ENCODE results near the gene B9D1. TPM values are rescaled to one million over a fixed set of nuclear protein-coding genes. Genes with fewer than 3 reads are reported as not detected.

Gene B9D1
- total RNA-seq, 1 experiment from 2014 or later: 46.3 TPM

GRCh38 chr17:19388791-19389785 lies 26.6 kb upstream of the B9D1 start:
- DNase-seq (ENCODE audit: low spot score): no peak

- DNase-seq (ENCODE audit: low spot score): peak; percentile 73
Measured at GRCh38 chr17:19387921-19388521, 25.5 kb upstream of the B9D1 start.

- DNase-seq (ENCODE audit: low spot score): peak; percentile 88
Measured at GRCh38 chr17:19386974-19387920, 24.7 kb upstream of the B9D1 start, which contains the start of gene MFAP4. Gene MFAP4 (minus strand): TSS chr17:19387190. CDS start chr17:19387155, 35 bp downstream.

DNA sequence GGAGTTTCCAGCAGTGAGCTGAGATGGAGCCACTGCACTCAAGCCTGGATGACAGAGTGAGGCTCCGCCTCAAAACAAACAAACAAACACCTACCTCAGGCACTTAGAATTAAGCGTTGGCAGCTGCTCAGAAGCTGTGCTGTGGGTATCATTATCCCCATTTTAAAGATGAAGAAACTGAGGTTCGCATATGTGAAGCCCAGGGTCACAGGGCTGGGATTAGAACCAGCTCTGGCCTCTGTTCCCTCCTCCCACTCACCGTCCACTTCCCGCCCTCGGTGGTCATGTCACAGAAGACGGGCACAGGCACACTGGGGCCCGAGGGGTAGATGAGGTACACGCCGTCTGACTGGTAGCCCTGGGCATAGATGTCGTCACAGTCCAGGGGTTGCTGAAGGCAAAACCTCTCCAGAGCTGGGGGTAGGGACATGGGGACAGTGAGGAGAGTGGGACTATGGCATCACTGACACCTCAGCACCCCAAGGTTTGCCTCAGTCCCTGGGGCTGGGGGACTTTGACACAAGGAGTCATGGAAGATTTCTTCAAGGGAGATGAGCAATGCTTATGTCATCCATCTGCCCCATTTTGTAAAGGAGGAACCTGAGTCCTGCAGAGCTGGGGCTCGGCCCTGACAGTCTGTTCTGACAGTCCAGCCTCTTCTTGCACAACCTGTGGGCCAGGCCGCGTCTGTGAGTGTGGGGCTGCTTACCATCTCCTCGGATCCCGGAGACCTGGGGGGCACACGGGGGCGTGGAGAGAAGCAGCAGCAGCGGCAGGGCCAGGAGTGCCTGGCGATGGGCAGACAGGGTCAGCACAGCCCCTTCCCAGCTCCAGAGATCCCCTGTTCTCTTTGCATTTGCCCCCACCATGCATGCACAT lies 23.8 kb upstream of the B9D1 start:
- peak; percentile 44 for DNase-seq (ENCODE audit: low spot score)

DNA sequence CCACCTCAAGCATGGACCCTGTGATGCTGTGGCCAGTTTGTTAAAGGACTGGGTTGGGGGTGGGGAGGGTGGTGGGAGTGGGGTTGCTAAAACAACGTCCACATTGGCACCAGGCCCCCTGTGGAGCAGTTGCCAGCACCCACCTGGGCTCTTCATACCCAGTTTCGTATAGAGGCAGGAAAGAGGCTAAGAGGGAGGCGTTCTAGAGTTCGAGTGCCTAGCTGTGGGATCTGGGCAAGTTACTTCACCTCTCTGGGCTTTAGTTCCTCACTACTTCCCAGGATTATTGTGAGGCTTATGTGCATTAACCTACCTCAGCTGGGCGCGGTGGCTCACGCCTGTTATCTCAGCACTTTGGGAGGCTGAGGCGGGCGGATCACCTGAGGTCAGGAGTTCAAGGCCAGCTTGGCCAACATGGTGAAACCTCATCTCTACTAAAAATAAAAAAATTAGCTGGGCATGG lies 23.0 kb upstream of the B9D1 start:
- no peak for DNase-seq (ENCODE audit: low spot score)

- peak; percentile 92 for DNase-seq (ENCODE audit: low spot score)
Measured at GRCh38 chr17:19384723-19385391, 22.3 kb upstream of the B9D1 start.

- DNase-seq (ENCODE audit: low spot score): no peak
Measured at GRCh38 chr17:19383681-19384470, 21.4 kb upstream of the B9D1 start.

- DNase-seq (ENCODE audit: low spot score): no peak
Measured at GRCh38 chr17:19382531-19383444, 20.3 kb upstream of the B9D1 start.

- DNase-seq (ENCODE audit: low spot score): no peak
Measured at GRCh38 chr17:19381741-19382444, 19.4 kb upstream of the B9D1 start.

- no peak for DNase-seq (ENCODE audit: low spot score)
Measured at GRCh38 chr17:19381361-19381740, 18.8 kb upstream of the B9D1 start.

GRCh38 chr17:19380481-19381301 lies 18.2 kb upstream of the B9D1 start:
- no peak for DNase-seq (ENCODE audit: low spot score)

- no peak for DNase-seq (ENCODE audit: low spot score)
Measured at GRCh38 chr17:19379361-19380065, 17.0 kb upstream of the B9D1 start.

DNA sequence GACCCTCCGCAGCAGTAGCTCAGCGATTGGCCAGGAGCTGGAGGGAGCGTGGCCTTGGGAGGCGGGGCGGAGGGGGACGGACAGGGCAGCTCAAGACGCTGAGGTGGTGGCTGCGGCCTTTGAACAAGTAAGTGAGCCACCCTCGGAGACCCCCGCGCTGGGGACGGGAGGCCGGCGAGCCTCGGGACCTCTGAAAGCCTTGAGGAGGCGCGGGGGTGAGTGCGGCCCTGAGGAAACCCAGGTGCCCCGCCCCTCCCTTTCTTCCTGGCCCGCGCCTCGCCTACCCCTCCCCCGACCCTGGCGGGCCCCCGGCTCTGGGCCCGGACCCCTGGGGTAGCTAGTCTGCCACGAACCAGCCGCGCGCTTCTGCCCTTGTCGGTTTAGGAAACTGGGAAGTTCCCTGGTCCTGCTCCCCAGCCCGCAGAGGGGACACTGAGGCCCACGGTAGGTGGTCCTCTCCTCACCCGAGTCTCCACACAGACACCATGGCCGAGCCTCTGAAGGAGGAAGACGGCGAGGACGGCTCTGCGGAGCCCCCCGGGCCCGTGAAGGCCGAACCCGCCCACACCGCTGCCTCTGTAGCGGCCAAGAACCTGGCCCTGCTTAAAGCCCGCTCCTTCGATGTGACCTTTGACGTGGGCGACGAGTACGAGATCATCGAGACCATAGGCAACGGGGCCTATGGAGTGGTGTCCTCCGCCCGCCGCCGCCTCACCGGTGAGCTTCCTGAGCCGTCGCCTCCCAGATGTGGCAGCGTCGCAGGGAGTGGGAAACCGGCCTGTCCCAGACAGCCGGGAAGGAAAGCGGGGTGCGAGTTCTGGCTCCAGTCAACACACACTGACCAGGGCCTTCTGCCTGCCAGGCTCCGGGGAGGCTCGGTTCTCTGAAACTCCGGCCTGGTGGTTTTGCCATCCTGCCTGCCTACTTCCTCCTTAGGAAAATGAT lies 16.2 kb upstream of the B9D1 start, which contains the start of gene MAPK7:
TSS of gene MAPK7 (plus strand) at position 83 of the 945 bp plus-strand sequence. CDS start at position 486, 403 bp downstream.
- DNase-seq (ENCODE audit: low spot score): no peak

- DNase-seq (ENCODE audit: low spot score): peak; percentile 99
Measured at GRCh38 chr17:19377602-19378415, 15.3 kb upstream of the B9D1 start.

Data from H4 (cell line).